Measurements from ENCODE around the gene C3orf20. TPM values are rescaled to one million over a fixed set of nuclear protein-coding genes. Genes with fewer than 3 reads are reported as not detected.

Gene C3orf20
- total RNA-seq, 1 donor from 2014 or later, result not detected

DNA sequence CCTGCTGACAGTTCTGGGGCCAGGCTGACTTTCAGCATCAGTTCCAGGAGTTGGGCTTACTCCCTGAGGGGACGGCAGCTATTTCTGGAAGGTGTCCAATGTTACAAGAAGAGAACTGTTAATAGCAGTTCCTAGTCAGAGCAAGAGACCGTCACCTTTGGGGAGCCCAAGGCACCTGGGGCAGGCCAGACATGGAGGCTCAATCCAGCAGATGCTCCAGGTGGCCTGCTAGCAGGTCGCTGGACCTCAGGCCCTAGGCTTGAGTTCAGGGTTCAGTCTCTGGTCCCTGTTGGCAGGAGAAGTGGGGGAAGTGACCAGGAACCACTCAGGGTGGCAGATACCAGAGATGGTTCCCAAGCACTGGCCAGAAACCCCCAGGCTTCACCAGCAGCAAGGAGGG, 25.9 kb downstream of the C3orf20 start:
- no peak for TF ChIP-seq CTCF (IDR thresholded peaks at IDR 0.05)
- no peaks in the 10 kb centered on the region for H3K4me1 ChIP-seq
- no peaks in the 10 kb centered on the region for H3K36me3 ChIP-seq
- H3K9me3 ChIP-seq, result no peaks in the 10 kb centered on the region
- no peak overlapping the region for H3K27ac ChIP-seq
- no peak for DNase-seq (ENCODE audit: low spot score in 2 of 2)
- H3K27me3 ChIP-seq, result no peaks in the 10 kb centered on the region
- no peak overlapping the region for H3K4me3 ChIP-seq
- intact Hi-C loops (cut with DNase I), result no loop called here

DNA sequence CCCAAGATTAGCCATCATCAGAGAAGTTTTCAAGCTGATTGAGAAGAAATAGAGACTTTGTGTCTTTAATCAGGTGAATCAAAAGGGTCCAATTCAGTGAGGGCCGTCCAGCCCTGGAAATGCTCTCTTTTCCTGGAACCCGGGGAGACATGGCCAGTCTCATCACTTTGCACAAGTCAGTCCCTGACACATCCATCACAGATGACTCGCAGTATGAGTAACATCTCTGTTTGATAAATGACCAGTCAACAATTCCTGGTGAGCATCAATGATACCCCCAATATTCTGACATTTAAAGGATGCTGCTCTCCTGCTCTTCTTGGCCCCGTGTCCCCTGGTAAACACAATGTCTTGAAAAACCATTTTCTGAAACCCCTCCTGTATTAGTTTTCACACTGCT, 26.7 kb downstream of the C3orf20 start:
- intact Hi-C loops (cut with DNase I), result no loop called here

GRCh38 chr3:14703128-14703750, 28.3 kb downstream of the C3orf20 start:
- Histone ChIP-seq H3K27ac (no peak overlapping the region), H3K9me3 (no peaks in the 10 kb centered on the region), H3K4me3 (no peak overlapping the region), H3K36me3 (no peaks in the 10 kb centered on the region), H3K4me1 (no peaks in the 10 kb centered on the region), H3K27me3 (no peaks in the 10 kb centered on the region)
- TF ChIP-seq CTCF (IDR thresholded peaks at IDR 0.05), result no peak
- intact Hi-C loops (cut with DNase I), result no loop called here
- no peak for DNase-seq (ENCODE audit: low spot score in 2 of 2)

More for the DNA sequence above, 26.7 kb downstream of the C3orf20 start:
- Histone ChIP-seq H3K27me3 (no peaks in the 10 kb centered on the region), H3K27ac (no peak overlapping the region), H3K36me3 (no peaks in the 10 kb centered on the region), H3K9me3 (no peaks in the 10 kb centered on the region), H3K4me1 (no peaks in the 10 kb centered on the region), H3K4me3 (no peak overlapping the region)
- no peak for TF ChIP-seq CTCF (IDR thresholded peaks at IDR 0.05)
- DNase-seq (ENCODE audit: low spot score in 2 of 2), result no peak

GRCh38 chr3:14703791-14704190, 28.9 kb downstream of the C3orf20 start:
- intact Hi-C loops (cut with DNase I), result no loop called here
- no peaks in the 10 kb centered on the region for H3K4me1 ChIP-seq

GRCh38 chr3:14706096-14706495, 31.2 kb downstream of the C3orf20 start:
- intact Hi-C loops (cut with DNase I), result no loop called here
- Histone ChIP-seq H3K4me1 (no peaks in the 10 kb centered on the region), H3K27me3 (no peaks in the 10 kb centered on the region), H3K4me3 (no peak overlapping the region), H3K36me3 (no peaks in the 10 kb centered on the region), H3K9me3 (no peaks in the 10 kb centered on the region), H3K27ac (no peak overlapping the region)
- no peak for TF ChIP-seq CTCF (IDR thresholded peaks at IDR 0.05)
- no peak for DNase-seq (ENCODE audit: low spot score in 2 of 2)

More at GRCh38 chr3:14703791-14704190, 28.9 kb downstream of the C3orf20 start:
- H3K9me3 ChIP-seq, result no peaks in the 10 kb centered on the region
- DNase-seq (ENCODE audit: low spot score in 2 of 2), result no peak
- no peaks in the 10 kb centered on the region for H3K36me3 ChIP-seq
- H3K27me3 ChIP-seq, result no peaks in the 10 kb centered on the region
- no peak for TF ChIP-seq CTCF (IDR thresholded peaks at IDR 0.05)
- H3K27ac ChIP-seq, result no peak overlapping the region
- H3K4me3 ChIP-seq, result no peak overlapping the region

DNA sequence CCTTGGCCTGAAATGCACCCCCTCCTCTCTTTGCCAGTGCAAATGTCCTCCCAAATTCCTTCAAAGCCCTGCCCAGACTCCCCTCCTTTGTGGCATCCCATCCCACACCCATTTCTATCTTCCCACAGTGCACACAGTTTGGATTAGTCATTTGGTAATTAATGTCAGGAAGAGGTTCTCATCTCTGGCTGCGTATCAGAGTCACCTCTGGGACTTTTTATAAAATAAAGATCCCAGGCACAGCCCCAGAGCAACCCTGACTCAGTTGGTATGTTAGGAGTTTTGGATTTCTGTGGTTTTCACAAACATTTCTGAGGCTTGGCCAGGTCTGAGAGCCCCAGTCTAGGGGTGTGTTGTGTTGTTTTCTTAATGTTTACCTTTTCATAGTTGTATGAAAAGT, 41.6 kb downstream of the C3orf20 start:
- Histone ChIP-seq H3K4me3 (no peak overlapping the region), H3K4me1 (no peaks in the 10 kb centered on the region), H3K27me3 (no peaks in the 10 kb centered on the region), H3K27ac (no peak overlapping the region), H3K9me3 (peaks cover 0 to 6% of the 10 kb centered on the region in 2 donors), H3K36me3 (no peaks in the 10 kb centered on the region)
- no peak for DNase-seq (ENCODE audit: low spot score in 2 of 2)
- no peak for TF ChIP-seq CTCF (IDR thresholded peaks at IDR 0.05)
- intact Hi-C loops (cut with DNase I), result no loop called here

Data from ascending aorta (tissue), 2 donors.